Fibroblast of upper back skin (primary cell): ENCODE data around the gene MAP4K1.
"Not testable (repeated sequence)": the region's sequence is repeated elsewhere in the genome, so short reads cannot be mapped to it uniquely, and the experiment has no call there.

Source experiments
- DNase-seq: peaks from one replicate; pipeline ENCODE4 v3.0.0-alpha.2; 2013

Gene MAP4K1

DNA sequence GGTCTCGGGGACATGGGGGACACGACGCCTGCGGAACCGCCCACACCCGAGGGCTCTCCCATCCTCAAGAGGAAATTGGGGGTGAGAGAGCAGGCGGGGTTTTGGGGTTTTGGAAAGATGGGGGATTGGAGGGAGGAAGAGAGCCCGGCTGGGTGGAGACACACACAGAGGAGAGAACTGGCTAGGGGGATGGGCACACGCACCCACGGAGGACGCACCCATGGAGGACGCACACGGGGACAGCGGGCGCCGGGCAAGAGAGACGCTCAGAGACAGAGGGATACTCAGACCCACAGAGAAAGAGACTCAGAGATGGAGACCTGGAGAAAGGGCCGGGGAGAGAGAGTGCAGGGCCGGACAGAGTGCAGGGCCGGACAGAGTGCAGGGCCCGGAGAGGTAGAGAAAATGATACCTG, 52.1 kb downstream of the MAP4K1 start:
- DNase-seq: no peak

DNA sequence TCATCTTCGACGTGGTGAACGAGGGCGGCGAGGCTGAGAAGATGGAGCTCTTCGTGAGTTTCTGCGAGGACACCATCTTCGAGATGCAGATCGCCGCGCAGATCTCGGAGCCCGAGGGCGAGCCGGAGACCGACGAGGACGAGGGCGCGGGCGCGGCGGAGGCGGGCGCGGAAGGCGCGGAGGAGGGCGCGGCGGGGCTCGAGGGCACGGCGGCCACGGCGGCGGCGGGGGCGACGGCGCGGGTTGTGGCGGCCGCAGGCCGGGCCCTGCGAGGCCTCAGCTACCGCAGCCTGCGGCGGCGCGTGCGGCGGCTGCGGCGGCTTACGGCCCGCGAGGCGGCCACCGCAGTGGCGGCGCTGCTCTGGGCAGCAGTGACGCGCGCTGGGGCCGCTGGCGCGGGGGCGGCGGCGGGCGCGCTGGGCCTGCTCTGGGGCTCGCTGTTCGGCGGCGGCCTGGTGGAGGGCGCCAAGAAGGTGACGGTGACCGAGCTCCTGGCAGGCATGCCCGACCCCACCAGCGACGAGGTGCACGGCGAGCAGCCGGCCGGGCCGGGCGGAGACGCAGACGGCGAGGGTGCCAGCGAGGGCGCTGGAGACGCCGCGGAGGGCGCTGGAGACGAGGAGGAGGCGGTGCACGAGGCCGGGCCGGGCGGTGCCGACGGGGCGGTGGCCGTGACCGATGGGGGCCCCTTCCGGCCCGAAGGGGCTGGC, 52.6 kb downstream of the MAP4K1 start:
- DNase-seq: no peak

DNA sequence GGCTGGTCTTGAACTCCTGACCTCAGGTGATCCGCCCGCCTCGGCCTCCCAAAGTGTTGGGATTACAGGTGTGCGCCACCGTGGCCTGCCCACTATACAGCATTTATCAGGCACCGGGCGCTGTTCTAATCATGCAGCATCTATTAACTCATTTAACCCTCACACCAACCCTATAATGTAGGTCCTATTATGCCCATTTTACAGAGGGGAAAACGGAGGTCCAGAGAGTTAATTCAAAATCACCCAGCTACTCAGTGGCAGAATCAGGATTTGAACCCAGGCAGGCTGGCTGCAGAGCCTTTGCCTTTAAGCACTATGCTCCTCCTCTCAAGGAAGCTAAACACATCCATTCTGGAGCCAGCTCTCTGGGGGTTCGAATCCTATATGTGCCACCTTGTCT, 54.3 kb downstream of the MAP4K1 start:
- DNase-seq: no peak

DNA sequence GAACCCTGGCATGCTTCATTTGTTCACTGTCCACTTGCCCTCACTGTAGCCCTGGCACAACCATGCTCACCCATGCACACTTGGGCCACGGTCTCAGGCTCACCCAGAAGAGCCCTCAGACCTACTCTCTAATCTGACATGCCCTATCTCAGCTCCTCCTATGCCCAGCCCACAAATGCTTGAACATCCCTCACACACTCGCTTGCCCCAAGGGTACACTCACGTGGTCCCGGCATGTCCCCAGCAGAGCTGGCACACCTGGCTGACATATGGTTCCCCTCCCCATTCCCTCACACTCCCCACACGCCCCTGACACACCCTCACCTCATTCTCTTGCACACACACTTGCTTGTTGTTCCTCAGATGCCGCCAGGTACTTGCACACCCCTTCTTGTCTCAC, 55.7 kb downstream of the MAP4K1 start:
- DNase-seq: no peak

DNA sequence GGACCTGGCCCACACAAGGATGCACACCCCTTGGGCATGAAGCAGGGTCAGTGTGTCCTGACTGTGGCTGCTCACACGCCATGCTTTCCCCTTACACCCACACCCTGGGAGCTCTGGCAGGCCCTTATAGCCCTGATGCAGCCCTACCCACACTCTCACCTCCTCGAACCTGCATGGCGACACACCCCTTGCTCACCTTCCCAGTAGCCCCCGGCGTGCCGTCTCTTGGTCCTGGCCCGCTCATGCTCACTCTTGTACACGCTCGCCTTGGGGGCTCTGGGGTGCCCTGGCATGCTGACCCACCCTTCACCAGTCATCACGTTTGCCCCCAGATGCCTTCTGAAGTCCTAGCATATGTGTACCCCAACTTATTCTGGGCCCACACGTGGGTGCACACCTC, 56.1 kb downstream of the MAP4K1 start:
- no peak for DNase-seq

DNA sequence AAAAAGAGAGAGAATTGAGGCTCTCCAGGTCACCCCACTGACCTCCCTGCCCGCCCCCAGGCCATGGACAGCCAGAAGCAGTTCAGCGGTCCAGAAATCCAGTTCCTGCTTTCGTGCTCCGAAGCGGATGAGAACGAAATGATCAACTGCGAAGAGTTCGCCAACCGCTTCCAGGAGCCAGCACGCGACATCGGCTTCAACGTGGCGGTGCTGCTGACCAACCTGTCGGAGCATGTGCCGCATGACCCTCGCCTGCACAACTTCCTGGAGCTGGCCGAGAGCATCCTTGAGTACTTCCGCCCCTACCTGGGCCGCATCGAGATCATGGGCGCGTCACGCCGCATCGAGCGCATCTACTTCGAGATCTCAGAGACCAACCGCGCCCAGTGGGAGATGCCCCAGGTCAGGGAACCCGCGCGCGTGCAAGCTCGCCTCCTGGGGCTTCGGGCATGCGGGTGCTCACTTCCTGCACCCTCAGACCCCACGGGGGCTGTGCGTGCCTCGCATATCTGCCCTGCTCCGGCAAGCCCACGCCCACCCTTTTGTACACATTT, 56.6 kb downstream of the MAP4K1 start:
- no peak for DNase-seq

DNA sequence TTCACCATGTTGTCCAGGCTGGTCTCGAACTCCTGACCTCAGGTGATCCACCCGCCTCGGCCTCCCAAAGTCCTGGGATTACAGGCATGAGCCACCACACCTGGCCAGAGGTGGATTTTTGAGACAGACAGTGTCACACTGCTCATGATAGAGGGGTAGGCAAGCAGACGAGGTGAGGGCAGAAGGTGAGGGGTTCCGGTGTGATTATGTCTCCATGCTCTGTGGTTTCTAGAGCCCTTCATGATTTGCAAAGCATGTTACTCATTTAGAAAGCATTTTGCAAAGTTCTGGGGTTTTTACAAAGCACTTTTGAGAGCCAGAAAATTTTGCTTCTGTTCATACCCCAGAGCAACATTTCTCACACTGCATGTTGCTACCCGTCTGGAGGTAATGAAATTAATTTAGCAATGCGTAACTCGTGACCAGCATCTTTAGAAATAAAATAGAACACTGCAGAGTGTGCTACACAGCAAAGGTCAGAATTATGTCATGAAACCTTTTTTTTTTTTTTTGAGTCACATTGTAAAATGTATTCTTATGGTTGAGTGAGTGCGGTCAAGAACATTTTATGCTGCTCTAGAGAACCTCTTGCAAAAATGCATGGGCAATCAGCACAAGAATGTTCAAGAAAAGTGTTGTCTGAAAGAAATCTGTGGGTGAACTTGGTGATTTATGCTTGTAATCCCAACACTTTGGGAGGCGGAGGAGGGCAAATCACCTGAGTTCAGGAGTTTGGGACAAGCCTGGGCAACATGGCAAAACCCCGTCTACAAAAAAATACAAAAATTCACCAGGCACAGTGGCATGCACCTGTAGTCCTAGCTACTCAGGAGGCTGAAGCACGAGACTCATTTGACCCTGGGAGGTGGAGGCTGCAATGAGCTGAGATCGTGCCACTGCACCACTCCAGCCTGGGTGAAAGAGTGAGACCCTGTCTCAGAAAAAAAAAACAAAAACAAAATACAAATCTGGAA, 58.0 kb downstream of the MAP4K1 start:
- DNase-seq: no peak

DNA sequence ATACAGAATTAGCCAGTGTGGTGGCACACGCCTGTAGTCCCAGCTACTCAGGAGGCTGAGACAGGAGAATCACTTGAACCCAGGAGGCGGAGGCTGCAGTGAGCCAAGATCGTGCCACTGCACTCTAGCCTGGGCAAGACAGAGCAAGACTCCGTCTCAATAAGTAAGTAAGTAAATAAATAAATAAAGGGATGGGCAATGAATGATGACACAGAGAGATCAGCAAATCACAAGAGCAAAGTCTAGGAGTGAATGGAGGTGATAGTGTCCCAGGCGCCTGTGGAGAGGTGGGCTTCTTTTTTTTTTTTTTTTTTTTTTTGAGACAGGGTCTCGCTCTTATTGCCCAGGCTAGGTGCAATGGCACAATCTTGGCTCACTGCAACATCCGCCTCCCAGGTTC, 58.8 kb downstream of the MAP4K1 start:
- DNase-seq: not testable (repeated sequence)

DNA sequence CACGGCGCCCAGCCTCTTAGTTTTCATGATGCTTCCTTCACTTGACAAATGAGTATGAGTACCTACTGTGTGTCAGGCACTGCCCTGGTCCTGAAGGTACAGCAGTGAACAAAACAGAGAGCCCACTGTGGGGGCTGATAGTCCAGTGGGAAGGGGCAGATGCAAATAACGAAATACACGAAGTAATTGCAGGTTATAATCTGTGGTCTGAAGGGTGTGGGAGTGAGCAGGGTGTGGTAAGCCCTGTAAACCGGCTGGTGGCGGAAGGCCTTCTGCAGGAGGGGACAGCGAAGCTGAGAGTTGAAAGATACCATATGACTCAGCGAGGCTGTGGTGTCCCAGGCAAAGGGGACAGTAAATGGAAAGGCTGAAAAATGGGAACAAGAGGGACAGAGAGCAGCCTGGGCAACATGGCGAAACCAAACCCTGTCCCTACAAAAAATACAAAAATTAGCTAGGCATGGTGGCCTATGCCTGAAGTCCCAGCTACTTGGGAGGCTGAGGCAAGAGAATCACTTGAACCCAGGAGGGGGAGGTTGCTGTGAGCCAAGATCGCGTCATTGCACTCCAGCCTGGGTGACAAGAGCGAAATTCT, 60.5 kb downstream of the MAP4K1 start:
- DNase-seq: no peak

DNA sequence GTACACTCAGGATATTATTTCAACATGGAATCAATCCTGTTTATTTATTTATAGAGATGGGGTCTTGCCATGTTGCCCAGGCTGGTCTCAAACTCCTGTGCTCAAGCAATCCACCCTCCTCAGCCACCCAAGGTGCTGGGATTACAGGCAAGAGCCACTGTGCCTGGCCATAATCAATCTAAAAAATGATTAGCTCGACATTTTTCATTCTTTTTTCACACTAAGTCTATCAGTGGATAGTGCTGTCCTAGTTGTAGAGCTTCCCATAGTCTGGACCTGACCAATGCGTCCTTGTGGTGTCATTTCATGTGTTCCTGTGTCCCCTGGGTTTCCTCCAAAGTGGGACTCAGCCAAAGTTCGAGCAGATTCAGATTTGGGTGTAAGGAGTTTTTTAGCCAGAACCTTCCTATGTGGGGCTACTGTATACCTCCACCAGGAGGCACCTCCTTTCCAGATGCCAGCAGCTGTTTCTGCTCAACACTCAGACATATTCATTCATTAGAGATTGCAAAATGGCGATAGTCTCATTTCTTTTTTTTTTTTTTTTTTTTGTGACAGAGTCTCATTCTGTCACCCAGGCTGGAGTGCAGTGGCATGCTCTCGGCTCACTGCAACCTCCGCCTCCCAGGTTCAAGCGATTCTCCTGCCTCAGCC, 61.1 kb downstream of the MAP4K1 start:
- no peak for DNase-seq

DNA sequence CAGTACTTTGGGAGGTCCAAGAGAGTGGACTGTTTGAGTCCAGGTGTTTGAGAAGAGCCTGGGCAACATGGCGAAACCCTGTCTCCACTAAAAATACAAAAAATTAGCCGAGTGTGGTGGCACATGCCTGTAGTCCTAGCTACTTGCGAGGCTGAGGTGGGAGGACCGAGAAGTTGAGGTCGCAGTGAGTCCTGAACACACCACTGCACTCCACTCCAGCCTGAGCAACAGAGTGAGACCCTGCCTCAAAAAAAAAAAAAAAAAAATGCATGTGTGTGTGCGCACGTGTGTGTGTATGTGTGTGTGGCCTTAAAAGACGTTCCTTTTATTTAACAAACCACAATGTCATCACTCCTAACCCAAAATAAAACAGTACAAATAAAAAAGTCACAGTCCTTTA, 62.6 kb downstream of the MAP4K1 start:
- DNase-seq: no peak

DNA sequence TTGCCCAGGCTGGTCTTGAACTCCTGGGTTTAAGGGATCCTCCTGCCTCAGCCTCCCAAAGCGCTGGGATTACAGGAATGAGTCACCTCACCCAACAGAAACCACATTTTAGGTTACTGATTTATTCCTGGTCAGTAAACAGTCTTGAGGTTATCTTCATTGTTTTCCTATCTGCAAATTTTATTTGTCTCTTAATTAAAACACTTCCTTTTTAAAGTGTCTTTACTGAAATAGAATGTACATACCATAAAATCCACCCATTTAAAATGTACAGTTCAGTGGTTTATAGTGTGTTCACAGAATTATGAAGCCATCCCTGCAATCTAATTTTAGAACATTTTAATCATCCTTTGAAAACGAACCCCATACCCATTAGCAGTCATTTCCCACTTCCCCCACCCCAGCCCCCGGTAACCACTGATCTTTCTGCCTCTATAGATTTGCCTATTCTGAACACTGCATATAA, 63.0 kb downstream of the MAP4K1 start:
- no peak for DNase-seq

DNA sequence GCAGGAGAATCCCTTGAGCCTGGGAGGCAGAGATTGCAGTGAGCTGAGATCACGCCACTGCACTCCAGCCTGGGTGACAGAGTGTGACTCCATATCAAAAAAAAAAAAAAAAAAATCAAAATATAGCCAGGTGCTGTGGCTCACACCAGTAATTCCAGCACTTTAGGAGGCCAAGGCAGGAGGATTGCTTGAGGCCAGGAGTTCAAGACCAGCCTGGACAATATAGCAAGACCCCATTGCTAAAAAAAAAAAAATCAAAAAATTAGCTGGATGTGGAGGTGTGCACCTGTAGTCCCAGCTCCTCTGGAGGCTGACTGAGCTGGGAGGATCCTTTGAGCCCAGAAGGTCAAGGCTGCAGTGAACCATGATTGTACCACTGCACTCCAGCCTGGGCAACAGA, 64.5 kb downstream of the MAP4K1 start:
- not testable (repeated sequence) for DNase-seq

DNA sequence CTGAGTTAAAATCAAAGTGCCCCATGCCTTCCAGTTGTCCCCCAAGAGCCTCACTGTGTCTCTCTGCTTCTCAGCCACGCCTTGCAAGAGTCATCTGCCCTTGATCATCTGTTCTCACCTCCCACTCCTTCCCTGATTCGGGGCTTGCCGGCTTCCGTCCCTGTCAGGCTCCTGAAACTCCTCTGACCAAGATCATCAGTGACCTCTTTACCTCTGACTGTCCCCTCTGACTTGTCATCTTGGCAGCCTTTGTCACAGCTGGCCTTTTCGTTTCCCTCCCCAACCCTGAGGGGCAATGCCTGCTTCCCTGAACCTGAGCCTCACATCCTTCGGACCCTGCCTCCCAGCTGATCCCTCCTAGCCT, 66.3 kb downstream of the MAP4K1 start:
- DNase-seq: no peak

DNA sequence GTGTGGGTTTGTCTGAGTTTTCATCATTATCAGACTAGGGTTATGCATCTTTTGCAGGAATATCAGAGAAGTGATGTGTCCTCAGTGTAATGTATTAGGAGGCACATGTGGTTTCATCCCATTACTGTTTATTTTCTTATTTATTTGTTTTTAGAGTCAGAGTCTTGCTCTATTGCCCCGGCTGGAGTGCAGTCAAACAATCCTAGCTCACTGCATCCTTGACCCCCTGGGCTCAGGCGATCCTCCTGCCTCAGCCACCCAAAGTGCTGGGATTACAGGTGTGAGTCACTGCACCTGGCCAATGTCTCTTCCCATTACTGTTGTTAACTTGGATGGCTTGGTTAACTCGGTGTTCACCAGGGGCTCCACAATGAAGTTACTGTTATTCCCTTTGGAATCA, 67.4 kb downstream of the MAP4K1 start:
- no peak for DNase-seq

DNA sequence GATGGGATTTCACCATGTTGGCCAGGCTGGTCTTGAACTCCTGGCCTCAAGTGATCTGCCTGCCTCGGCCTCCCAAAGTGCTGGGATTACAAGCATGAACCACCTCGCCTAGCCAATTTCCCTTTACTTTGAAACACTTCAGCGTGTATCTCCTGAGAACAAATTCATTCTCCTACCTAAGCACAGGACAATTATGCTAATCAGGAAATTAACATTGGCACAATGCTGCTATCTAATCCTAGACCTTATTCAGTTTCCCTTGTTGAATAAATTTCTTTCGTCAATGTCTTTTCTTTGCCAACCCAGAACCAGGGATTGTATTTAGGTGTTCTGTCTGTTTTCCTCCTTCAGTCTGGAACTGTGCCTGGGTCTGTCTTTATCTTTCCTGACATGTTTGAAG, 67.8 kb downstream of the MAP4K1 start:
- DNase-seq: no peak

DNA sequence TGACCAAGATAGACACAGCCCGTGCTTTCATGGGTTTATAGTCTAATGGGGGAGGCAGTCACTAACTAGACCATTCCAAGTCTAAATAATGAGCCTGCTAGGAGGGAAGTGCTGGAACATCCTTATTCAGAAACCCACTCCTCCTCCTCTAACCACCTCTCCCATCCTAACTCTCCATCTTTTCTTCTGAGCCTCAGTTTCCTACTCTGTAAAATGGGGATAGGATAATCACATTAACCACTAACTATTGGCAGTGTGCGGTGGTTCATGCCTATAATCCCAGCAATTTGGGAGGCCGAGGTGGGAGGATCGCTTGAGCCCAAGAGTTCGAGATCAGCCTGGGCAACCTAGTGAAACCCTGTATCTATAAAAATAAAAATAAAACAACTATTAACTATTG, 68.7 kb downstream of the MAP4K1 start:
- no peak for DNase-seq

DNA sequence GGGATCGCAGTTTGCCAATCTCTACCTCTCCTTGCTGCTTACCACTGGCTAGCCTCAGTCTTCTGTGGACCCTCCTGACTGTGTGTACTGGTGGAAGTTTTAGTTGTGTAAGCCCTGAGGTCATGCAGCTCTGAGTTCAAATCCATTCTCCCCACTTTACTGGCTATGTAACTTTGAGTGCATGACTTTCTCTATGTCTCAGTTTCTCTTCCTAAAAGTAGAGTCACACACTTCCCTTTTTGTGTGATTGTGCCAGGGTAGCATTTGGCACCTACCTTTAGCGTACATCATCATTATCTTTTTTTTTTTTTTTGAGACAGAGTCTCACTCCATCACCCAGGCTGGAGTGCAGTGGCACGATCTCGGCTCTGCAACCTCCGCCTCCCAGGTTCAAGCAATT, 70.3 kb downstream of the MAP4K1 start:
- no peak for DNase-seq

DNA sequence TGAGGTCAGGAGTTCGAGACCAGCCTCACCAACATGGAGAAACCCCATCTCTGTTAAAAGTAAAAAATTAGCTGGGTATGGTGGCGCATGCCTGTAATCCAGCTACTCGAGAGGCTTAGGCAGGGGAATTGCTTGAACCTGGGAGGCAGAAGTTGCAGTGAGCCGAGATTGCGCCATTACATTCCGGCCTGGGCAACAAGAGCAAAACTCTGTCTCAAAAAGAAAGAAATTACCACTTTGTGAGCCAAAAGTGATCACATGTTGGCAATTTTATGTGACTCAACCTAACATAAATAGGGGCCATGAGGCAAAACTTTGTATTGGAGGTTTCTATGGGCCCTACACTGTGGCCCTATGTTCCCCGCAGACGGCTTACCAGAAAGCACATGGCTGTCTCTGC, 72.2 kb downstream of the MAP4K1 start:
- DNase-seq: peak; percentile 2

DNA sequence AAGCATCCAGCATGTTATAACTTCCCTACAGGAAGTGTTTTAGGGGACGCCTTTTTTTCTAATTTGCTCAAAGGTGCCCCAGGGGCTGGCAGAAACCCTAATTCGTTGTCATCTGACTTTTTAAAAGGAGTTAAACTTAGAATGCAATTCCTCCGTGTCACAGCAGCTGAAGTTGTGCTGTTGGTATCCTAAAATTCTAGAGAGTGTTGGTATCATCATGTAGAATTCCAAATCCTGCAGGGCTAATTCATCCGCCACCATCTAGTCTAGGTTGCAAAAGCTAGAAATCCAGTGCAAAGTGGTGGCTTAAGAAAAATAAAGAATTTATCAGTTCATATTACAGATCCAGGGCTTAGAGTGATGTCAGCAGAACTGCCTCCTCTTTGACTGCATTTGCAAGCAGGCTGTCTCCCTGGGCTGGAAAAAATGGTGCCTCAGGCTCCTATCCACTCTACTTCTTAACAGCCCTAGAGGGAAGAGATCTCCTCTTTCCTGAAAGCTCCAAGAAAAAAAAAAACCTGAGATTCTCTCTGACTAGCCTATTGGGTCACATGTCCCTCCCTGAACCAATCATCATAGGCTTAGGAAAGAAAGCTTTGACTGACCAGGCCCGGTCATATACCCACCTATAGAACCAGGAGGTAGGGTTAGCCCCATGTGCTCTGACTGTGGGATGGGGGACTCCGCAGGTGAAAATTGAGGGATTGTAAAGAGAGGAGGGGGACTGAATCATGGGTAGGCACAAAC, 73.0 kb downstream of the MAP4K1 start:
- DNase-seq: no peak

DNA sequence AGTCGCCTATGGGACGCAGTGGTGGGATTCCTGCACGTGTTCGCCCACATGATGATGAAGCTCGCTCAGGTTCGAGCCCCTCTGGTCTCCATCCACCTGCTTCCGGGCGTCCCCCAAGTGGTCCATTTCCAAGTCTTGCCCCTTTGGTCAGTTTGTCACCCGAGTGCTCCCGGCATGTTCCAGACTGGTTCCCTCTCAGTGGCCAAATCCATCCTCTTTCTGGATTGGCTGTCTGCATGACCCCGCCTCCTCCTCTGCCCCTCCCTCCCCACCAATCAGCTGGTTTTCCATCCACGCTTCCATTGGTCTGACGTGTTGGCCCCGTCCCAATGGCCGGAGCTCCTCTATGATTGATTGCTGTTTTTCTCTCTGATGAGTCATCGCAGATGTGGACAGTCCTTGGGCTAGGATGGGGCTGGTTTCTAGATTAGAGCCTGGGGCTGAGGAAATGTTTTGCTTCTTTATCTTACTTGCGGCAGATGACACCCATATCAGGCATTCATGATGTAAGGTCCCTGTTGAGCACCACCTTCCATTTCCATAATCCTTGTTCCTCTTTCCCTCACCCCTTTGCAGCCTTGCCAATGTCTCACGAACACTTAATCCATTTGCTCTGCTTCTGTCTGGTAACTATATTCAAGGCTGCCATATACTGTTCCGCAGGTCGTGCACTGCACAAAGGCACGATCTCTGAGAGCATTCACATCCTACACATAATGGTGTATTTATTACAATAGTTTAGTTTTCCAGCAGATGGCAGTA, 73.8 kb downstream of the MAP4K1 start:
- peak; percentile 78 for DNase-seq
